Measurements from ENCODE around the gene MLLT3.

MLLT3 gene

GRCh38 chr9:20343325-20343724, 279.0 kb downstream of the MLLT3 start:
- no peak for DNase-seq (ENCODE audit: low read depth in 2 of 2)

GRCh38 chr9:20340511-20340861, 281.8 kb downstream of the MLLT3 start:
- no peak for DNase-seq (ENCODE audit: low read depth in 2 of 2)

GRCh38 chr9:20335668-20336332, 286.5 kb downstream of the MLLT3 start:
- no peak for DNase-seq (ENCODE audit: low read depth in 2 of 2)

GRCh38 chr9:20333991-20334390, 288.3 kb downstream of the MLLT3 start:
- no peak for DNase-seq (ENCODE audit: low read depth in 2 of 2)

GRCh38 chr9:20331095-20331685, 291.1 kb downstream of the MLLT3 start:
- DNase-seq (ENCODE audit: low read depth in 2 of 2), result no peak

- no peak for DNase-seq (ENCODE audit: low read depth in 2 of 2)
These were observed 291.6 kb downstream of the MLLT3 start for GRCh38 chr9:20330688-20331087.

- DNase-seq (ENCODE audit: low read depth in 2 of 2), result no peak
These were observed 295.8 kb downstream of the MLLT3 start for GRCh38 chr9:20326516-20326915.

- DNase-seq (ENCODE audit: low read depth in 2 of 2), result no peak
These were observed 297.3 kb downstream of the MLLT3 start for GRCh38 chr9:20325008-20325407.

GRCh38 chr9:20322212-20322611, 300.1 kb downstream of the MLLT3 start:
- DNase-seq (ENCODE audit: low read depth in 2 of 2), result no peak

GRCh38 chr9:20321423-20322082, 300.7 kb downstream of the MLLT3 start:
- no peak for DNase-seq (ENCODE audit: low read depth in 2 of 2)

GRCh38 chr9:20320921-20321320, 301.4 kb downstream of the MLLT3 start:
- DNase-seq (ENCODE audit: low read depth in 2 of 2), result no peak

- DNase-seq (ENCODE audit: low read depth in 2 of 2), result peak in 1 of 2 experiments; percentile 45
These were observed 302.5 kb downstream of the MLLT3 start for GRCh38 chr9:20319641-20320337.

GRCh38 chr9:20319241-20319640, 303.1 kb downstream of the MLLT3 start:
- DNase-seq (ENCODE audit: low read depth in 2 of 2), result no peak

- DNase-seq (ENCODE audit: low read depth in 2 of 2), result no peak
These were observed 304.6 kb downstream of the MLLT3 start for GRCh38 chr9:20317701-20318100.

- no peak for DNase-seq (ENCODE audit: low read depth in 2 of 2)
These were observed 305.9 kb downstream of the MLLT3 start for GRCh38 chr9:20316372-20316771.

GRCh38 chr9:20315677-20316076, 306.6 kb downstream of the MLLT3 start:
- peak; percentile 65 to 66 for DNase-seq (ENCODE audit: low read depth in 2 of 2)

GRCh38 chr9:20314981-20315380, 307.3 kb downstream of the MLLT3 start:
- no peak for DNase-seq (ENCODE audit: low read depth in 2 of 2)

GRCh38 chr9:20313415-20313814, 308.9 kb downstream of the MLLT3 start:
- DNase-seq (ENCODE audit: low read depth in 2 of 2), result no peak

GRCh38 chr9:20312732-20313131, 309.6 kb downstream of the MLLT3 start:
- DNase-seq (ENCODE audit: low read depth in 2 of 2), result no peak

GRCh38 chr9:20310024-20310423, 312.3 kb downstream of the MLLT3 start:
- no peak for DNase-seq (ENCODE audit: low read depth in 2 of 2)

- no peak for DNase-seq (ENCODE audit: low read depth in 2 of 2)
These were observed 313.2 kb downstream of the MLLT3 start for GRCh38 chr9:20309124-20309523.

GRCh38 chr9:20307621-20308020, 314.7 kb downstream of the MLLT3 start:
- no peak for DNase-seq (ENCODE audit: low read depth in 2 of 2)

- DNase-seq (ENCODE audit: low read depth in 2 of 2), result no peak
These were observed 316.8 kb downstream of the MLLT3 start for GRCh38 chr9:20305452-20305851.

All from fibroblast of skin of left quadriceps (primary cell).